Liver (tissue), 3 donors: ENCODE data around the gene GRIN1.

Experiments
- ATF3 ChIP-seq: IDR thresholded peaks from 2 replicates; pipeline ENCODE4 v1.6.1; 2016; ENCODE audit warnings: antibody characterized with exemption
- CTCF ChIP-seq: fragments of 150-350 bp; IDR thresholded peaks from 2 replicates; pipeline ENCODE4 v1.5.1; 2017; ENCODE audit warnings: improper control_type of control experiment, low read depth, low read length; ENCODE audit not compliant: missing input control
- JUND ChIP-seq, 2 donors: IDR thresholded peaks; 2 replicates each; pipeline ENCODE4 v1.6.1; 2016; ENCODE audit warnings: antibody characterized with exemption in 2 of 2
- NR2F2 ChIP-seq: IDR thresholded peaks from 2 replicates; pipeline ENCODE4 v1.6.1; 2016; ENCODE audit warnings: antibody characterized with exemption
- YY1 ChIP-seq: IDR thresholded peaks from 2 replicates; pipeline ENCODE4 v1.6.1; 2016; ENCODE audit warnings: antibody characterized with exemption, mild to moderate bottlenecking
- donor health status: healthy.
- donor health status: healthy.

GRCh38 chr9:137216188-137216965, 77.4 kb downstream of the GRIN1 start:
- no peak for TF ChIP-seq CTCF
- no peak for TF ChIP-seq YY1
- TF ChIP-seq JUND (IDR thresholded peaks at IDR 0.05), result no peak
- no peak for TF ChIP-seq ATF3
- no peak for TF ChIP-seq NR2F2
